SK-N-SH (cell line): Measurements from ENCODE around the gene AP1M2. TPM values are rescaled to one million over a fixed set of nuclear protein-coding genes. Genes with fewer than 3 reads are reported as not detected.

ENCODE experiments used
- GABPA ChIP-seq: IDR thresholded peaks from 2 replicates; pipeline ENCODE4 v1.4.0; 2012; ENCODE audit warnings: low read depth, mild to moderate bottlenecking
- JUND ChIP-seq: IDR thresholded peaks from 2 replicates; pipeline ENCODE4 v1.4.0; 2012
- RFX5 ChIP-seq: IDR thresholded peaks from 2 replicates; pipeline ENCODE4 v1.6.1; 2012; ENCODE audit warnings: mild to moderate bottlenecking, improper control_type of control experiment, low read length
- YY1 ChIP-seq: IDR thresholded peaks from 2 replicates; pipeline ENCODE4 v1.4.0; 2012; ENCODE audit warnings: low read depth, mild to moderate bottlenecking
- polyA plus RNA-seq, 3 experiments: library from polyadenylated mRNA; depleted of rRNA; stranded (reverse); fragments of >200 nt; gene quantifications; 2 replicates each; pipeline ENCODE4 v1.2.3, GENCODE V29; 2012
- small RNA-seq, 7 experiments: library from RNA; depleted of rRNA; stranded (forward); fragments of <200 nt; gene quantifications; one replicate each; pipeline ENCODE3, GENCODE V24; 2012
- TF ChIP-seq, protein P1 (sequence below): IDR thresholded peaks from 2 replicates; pipeline ENCODE4 v1.6.1; 2012; ENCODE audit warnings: mild to moderate bottlenecking, low read depth, low read length, moderate library complexity
- TF ChIP-seq, protein P2 (sequence below): fragments of 150-350 bp; IDR thresholded peaks from 2 replicates; pipeline ENCODE4 v1.6.1; 2016; ENCODE audit warnings: mild to moderate bottlenecking, low read depth, low read length

Gene AP1M2
- polyA plus RNA-seq, 1 of the 3 experiments (the other 2 are of a cell fraction) = 0.30 TPM

DNA sequence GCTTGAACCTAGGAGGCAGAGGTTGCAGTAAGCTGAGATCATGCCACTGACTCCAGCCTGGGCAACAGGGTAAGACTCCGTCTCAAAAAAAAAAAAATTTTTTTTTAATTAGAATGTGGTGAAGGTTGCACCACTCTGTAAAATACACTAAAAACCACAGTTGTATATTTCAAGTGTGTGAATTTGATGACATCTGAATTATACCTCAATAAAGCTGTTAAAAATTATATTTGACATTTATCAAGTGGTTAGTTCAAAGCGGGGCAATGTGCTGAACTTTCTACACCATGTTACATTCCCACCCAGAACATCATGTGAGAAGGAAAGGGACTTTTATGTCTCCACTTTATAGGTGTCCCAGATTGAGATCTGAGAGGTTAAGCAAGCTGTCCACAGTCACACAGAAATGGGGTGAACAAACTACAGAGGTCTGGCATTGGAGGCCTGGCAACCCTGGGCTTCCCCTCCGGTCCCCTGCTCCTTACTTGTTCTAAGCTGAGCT lies 63.9 kb downstream of the AP1M2 start (continued):
- TF ChIP-seq, protein P1, sequence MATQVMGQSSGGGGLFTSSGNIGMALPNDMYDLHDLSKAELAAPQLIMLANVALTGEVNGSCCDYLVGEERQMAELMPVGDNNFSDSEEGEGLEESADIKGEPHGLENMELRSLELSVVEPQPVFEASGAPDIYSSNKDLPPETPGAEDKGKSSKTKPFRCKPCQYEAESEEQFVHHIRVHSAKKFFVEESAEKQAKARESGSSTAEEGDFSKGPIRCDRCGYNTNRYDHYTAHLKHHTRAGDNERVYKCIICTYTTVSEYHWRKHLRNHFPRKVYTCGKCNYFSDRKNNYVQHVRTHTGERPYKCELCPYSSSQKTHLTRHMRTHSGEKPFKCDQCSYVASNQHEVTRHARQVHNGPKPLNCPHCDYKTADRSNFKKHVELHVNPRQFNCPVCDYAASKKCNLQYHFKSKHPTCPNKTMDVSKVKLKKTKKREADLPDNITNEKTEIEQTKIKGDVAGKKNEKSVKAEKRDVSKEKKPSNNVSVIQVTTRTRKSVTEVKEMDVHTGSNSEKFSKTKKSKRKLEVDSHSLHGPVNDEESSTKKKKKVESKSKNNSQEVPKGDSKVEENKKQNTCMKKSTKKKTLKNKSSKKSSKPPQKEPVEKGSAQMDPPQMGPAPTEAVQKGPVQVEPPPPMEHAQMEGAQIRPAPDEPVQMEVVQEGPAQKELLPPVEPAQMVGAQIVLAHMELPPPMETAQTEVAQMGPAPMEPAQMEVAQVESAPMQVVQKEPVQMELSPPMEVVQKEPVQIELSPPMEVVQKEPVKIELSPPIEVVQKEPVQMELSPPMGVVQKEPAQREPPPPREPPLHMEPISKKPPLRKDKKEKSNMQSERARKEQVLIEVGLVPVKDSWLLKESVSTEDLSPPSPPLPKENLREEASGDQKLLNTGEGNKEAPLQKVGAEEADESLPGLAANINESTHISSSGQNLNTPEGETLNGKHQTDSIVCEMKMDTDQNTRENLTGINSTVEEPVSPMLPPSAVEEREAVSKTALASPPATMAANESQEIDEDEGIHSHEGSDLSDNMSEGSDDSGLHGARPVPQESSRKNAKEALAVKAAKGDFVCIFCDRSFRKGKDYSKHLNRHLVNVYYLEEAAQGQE = no peak
- TF ChIP-seq, protein P2, sequence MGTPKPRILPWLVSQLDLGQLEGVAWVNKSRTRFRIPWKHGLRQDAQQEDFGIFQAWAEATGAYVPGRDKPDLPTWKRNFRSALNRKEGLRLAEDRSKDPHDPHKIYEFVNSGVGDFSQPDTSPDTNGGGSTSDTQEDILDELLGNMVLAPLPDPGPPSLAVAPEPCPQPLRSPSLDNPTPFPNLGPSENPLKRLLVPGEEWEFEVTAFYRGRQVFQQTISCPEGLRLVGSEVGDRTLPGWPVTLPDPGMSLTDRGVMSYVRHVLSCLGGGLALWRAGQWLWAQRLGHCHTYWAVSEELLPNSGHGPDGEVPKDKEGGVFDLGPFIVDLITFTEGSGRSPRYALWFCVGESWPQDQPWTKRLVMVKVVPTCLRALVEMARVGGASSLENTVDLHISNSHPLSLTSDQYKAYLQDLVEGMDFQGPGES = no peak
- TF ChIP-seq RFX5 = no peak
- no peak for TF ChIP-seq JUND
- TF ChIP-seq GABPA = no peak
- no peak for TF ChIP-seq YY1

Small RNAs within 50 kb of the gene (small RNA-seq; reads per million reads assigned to genes)
- gene MIR1238 (0 to 0.06 (median 0) reads per million in 7 experiments), gene RNU7-140P (0 to 1.6 (median 0) reads per million in 7 experiments)

Other genes starting within 250 kb of the AP1M2 start
- 12.6 and 15.6 TPM in 2 replicates for gene ICAM3, start 247.7 kb downstream of the AP1M2 start, polyA plus RNA-seq (2012; rRNA removed)
- 34.8 and 44.6 TPM in 2 replicates for gene TYK2, start 206.7 kb downstream of the AP1M2 start, polyA plus RNA-seq (2012; rRNA removed)
- 1,026 and 1,054 TPM in 2 replicates for gene CDC37, start 183.8 kb downstream of the AP1M2 start, polyA plus RNA-seq (2012; rRNA removed)
- gene PDE4A, start 166.8 kb downstream of the AP1M2 start, polyA plus RNA-seq (2012; rRNA removed) = 2.3 and 2.9 TPM in 2 replicates
- 53.8 and 72.9 TPM in 2 replicates for gene KEAP1, start 84.0 kb downstream of the AP1M2 start, polyA plus RNA-seq (2012; rRNA removed)
- 0.32 and 0.36 TPM in 2 replicates for gene S1PR5, start 69.9 kb downstream of the AP1M2 start, polyA plus RNA-seq (2012; rRNA removed)
- gene ATG4D, start 43.4 kb downstream of the AP1M2 start, polyA plus RNA-seq (2012; rRNA removed) = 19.7 and 22.6 TPM in 2 replicates
- 23.3 and 26.7 TPM in 2 replicates for gene KRI1, start 21.3 kb downstream of the AP1M2 start, polyA plus RNA-seq (2012; rRNA removed)
- gene CDKN2D, start 18.3 kb downstream of the AP1M2 start, polyA plus RNA-seq (2012; rRNA removed) = 13.1 and 14.9 TPM in 2 replicates
- 61.4 and 66.6 TPM in 2 replicates for gene SLC44A2, start 38.2 kb upstream of the AP1M2 start, polyA plus RNA-seq (2012; rRNA removed)
- 203 and 229 TPM in 2 replicates for gene ILF3, start 67.0 kb upstream of the AP1M2 start, polyA plus RNA-seq (2012; rRNA removed)
- gene QTRT1, start 114.1 kb upstream of the AP1M2 start, polyA plus RNA-seq (2012; rRNA removed) = 108 and 115 TPM in 2 replicates
- 52.5 and 53.6 TPM in 2 replicates for gene DNM2, start 130.8 kb upstream of the AP1M2 start, polyA plus RNA-seq (2012; rRNA removed)
- gene TMED1, start 248.9 kb upstream of the AP1M2 start, polyA plus RNA-seq (2012; rRNA removed) = 77.7 and 92.4 TPM in 2 replicates